ENCODE data around the gene FOXP4.

Gene FOXP4

DNA sequence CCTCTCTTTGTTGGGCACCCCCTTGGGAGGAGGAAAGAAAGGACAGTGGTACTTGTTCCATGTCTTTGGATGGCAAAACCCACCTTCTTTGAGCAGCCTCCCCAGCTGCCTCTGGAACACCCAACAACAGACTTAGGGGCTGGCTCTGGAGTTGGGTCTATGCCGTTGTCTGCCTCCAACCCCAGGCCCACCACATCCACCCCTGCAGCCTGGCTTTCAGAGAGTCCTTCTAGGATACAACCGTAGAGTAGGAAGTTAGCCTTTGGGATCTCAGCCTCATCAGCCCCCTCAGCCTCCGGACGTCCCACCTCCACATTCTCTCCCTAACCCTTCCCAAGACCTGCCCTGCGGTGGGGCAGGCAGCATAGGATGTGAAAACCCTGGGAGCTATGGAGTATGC lies 36.4 kb downstream of the FOXP4 start:
- H3K4me3 ChIP-seq (ENCODE audit: low read depth, low read length): no peak overlapping the region

DNA sequence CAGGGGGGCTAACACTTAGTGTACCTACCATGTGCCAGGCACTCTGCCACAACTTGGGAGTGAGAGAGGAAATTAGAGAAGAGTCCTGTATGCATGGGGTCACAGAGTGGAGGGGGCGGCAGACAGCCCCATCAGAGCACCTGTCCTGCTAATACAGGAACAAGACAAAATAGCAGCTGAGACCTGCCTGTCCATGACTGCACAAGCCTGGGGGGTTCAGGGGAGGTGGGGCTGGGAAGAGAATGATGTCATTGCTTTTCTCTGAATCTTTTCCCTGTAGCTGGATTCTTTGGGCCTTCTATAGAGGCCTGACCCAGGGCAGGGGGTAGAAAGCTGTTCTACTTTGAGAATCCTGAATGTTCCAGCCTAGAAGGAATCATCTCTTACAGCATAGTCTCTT lies 37.4 kb downstream of the FOXP4 start:
- H3K4me3 ChIP-seq (ENCODE audit: low read depth, low read length): no peak overlapping the region

GRCh38 chr6:41584205-41584604 lies 38.0 kb downstream of the FOXP4 start:
- H3K4me3 ChIP-seq (ENCODE audit: low read depth, low read length): no peak overlapping the region

DNA sequence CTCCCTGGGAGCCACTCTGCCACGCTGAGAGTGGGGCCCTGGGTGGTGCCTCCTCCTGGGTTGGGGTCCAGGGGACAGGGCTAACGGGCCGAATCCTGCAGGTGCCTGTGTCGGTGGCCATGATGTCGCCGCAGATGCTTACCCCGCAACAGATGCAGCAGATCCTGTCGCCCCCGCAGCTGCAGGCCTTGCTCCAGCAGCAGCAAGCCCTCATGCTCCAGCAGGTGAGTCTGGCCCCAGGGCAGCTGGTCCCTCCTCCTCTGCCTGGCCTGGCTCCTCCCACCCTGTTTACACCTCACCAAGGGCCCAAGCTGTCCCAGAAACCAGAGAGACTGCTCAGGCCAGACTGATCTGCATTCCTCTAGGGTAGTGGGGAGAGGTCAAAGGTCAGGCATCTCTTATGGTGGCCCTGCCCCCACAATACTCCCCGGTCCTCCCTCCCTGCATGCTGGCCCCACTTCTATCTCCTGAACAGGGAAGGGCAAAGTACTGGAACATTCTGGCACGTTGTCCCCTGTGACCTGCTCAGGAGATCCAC lies 38.6 kb downstream of the FOXP4 start:
- H3K4me3 ChIP-seq (ENCODE audit: low read depth, low read length): no peak overlapping the region

DNA sequence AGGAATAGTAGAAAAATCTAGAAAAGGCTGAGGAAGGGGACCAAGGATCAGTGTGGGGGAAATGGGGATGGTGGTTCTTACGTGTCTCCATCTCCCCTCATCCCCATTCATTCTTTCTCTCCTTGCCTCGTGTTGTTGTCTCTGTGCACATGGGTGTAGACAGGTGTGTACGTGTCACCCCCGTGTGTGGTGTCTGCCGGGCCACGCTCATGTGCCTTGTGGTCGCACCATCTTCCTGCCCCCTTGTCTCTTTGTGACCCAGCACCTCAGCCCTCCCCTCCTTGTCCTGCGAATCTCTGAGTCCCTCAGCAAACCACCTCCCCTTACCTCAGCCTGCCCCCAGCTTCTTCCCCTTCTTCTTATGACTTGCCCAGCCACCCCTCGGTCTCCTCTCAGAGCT lies 39.4 kb downstream of the FOXP4 start:
- no peak overlapping the region for H3K4me3 ChIP-seq (ENCODE audit: low read depth, low read length)

GRCh38 chr6:41586252-41587007 lies 40.2 kb downstream of the FOXP4 start:
- no peak overlapping the region for H3K4me3 ChIP-seq (ENCODE audit: low read depth, low read length)

GRCh38 chr6:41587131-41587879 lies 41.1 kb downstream of the FOXP4 start:
- no peak overlapping the region for H3K4me3 ChIP-seq (ENCODE audit: low read depth, low read length)

GRCh38 chr6:41588111-41588510 lies 41.9 kb downstream of the FOXP4 start:
- no peak overlapping the region for H3K4me3 ChIP-seq (ENCODE audit: low read depth, low read length)

DNA sequence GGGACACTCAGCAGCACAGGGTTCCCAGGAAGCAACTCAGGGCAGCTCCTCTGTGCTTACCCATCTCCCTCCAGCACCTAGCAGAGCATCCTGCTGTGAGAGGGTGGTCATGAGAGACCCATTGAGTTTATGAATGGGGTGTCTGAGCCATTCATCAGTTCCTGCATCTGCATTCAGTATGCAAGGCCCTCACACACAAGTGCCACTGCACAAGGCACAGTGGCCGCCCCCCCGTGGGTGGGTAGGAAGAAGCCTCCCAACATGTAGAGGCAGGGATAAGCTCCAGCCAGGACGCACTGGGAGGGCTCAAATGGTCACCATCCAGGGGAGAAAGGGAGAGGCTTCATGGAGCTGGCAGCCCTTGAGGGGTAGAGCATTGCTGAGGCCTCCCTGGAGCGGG lies 43.0 kb downstream of the FOXP4 start:
- no peak overlapping the region for H3K4me3 ChIP-seq (ENCODE audit: low read depth, low read length)

DNA sequence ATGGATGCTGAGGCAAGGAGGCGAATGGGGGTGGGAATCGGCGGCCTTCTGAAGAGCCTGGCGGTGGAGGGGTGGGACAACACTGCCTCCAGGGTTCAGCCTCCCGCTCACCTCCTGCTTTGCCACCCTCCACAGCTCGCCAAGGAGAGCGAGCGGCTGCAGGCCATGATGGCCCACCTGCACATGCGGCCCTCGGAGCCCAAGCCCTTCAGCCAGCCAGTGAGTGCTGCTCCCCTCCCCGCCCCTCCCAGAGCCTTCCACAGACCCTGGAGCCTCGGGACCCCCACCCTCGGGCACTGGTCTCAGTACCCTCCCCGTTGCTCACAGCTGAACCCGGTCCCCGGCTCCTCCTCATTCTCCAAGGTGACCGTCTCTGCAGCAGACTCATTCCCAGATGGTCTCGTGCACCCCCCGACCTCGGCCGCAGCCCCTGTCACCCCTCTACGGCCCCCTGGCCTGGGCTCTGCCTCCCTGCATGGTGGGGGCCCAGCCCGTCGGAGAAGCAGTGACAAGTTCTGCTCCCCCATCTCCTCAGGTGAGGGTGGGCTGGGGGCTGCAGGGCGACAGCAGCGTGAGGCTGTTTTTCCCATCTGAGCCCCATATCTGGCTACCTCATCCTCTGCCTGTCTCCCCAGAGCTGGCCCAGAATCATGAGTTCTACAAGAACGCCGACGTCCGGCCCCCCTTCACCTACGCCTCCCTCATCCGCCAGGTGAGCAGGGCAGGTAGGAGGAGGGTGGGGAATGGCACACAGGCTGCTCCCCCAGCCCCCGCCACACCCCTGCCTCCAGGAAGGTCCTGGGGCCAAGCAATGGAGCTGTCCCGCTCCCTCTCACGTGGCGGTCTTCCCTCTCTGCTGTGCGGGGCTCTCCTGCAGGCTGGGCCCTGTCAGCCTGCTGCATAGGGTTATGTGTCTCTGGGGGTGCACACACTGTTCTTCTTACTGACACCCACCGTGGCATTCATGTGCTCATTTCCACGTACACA lies 43.7 kb downstream of the FOXP4 start:
- no peak overlapping the region for H3K4me3 ChIP-seq (ENCODE audit: low read depth, low read length)

DNA sequence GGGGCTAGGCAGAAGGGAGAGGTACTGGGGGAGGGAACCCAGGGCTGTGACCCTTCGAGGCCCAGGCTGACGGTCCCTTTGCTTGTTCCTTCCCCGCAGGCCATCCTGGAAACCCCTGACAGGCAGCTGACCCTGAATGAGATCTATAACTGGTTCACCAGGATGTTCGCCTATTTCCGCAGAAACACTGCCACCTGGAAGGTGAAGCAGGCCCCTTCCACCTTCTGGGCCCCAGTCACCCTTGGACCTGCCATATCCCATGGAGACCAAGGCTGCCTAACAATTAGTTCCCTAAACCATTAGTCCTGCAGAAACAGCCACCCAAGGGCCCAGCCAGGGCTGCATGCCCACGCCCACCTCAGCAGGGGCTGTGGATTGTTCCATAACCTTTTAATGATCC lies 44.9 kb downstream of the FOXP4 start:
- no peak overlapping the region for H3K4me3 ChIP-seq (ENCODE audit: low read depth, low read length)

GRCh38 chr6:41591859-41592502 lies 45.8 kb downstream of the FOXP4 start:
- H3K4me3 ChIP-seq (ENCODE audit: low read depth, low read length): no peak overlapping the region

DNA sequence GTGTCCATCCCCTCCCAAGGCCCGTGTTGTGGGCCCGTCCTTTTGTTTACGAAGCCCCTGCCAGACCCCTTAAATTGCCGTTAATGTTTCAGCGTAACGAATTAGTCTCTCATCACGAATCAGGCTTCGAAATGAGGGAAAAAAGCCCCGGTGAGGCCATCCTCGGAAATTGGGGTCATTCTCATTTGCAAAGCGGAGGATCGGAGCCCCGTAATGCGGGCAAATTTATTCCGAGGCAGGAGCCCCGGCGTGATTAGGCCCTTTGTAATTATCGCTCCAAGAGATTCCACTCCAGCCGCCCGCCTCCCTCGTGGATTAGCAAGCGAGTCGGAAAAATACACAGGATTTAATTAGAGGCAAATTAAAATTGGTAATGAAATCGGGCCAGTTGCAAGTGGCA lies 47.2 kb downstream of the FOXP4 start:
- no peak overlapping the region for H3K4me3 ChIP-seq (ENCODE audit: low read depth, low read length)

DNA sequence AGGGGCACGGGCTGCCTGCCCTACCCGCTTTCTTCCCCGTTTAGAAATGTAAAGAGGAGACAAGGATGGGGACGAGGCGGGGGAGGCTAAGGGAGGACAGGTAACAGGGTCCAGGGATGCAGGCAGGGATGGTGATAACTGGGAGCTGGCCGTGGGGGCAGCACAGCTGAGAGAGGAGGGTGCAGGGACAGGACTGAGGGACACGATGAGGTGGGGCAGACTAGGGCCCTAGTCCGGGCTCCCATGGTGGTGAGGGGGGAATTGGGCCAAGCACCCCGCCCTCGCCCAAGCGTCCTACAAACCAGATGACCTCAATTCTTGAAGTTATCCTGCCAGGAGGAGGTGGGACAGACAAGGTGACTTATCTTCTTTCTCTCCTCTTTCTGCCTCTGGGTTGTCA lies 47.7 kb downstream of the FOXP4 start:
- H3K4me3 ChIP-seq (ENCODE audit: low read depth, low read length): no peak overlapping the region

DNA sequence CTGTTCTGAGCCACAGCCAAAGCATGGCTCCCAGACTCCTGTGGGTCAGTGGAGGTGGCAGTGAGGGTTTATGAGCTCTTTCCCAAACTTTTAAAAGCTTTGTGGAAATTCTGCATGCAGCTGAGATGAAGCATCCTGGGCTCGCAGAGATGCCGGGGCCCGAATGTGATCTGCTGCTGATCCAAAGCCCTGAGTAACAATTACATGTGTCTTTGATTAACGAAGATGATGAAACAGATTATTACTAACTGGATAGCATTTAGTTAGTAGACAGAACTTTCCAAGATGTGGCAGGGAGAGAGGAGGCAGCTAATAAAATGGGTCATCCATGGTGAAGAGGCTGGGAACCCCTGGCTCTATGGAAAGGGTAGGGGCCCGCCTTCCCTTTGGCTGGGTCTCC lies 48.1 kb downstream of the FOXP4 start:
- H3K4me3 ChIP-seq (ENCODE audit: low read depth, low read length): no peak overlapping the region

GRCh38 chr6:41594766-41595165 lies 48.6 kb downstream of the FOXP4 start:
- H3K4me3 ChIP-seq (ENCODE audit: low read depth, low read length): no peak overlapping the region

GRCh38 chr6:41595166-41595565 lies 49.0 kb downstream of the FOXP4 start:
- H3K4me3 ChIP-seq (ENCODE audit: low read depth, low read length): no peak overlapping the region

- H3K4me3 ChIP-seq (ENCODE audit: low read depth, low read length): no peak overlapping the region
Observed at GRCh38 chr6:41596096-41596685, 50.0 kb downstream of the FOXP4 start.

DNA sequence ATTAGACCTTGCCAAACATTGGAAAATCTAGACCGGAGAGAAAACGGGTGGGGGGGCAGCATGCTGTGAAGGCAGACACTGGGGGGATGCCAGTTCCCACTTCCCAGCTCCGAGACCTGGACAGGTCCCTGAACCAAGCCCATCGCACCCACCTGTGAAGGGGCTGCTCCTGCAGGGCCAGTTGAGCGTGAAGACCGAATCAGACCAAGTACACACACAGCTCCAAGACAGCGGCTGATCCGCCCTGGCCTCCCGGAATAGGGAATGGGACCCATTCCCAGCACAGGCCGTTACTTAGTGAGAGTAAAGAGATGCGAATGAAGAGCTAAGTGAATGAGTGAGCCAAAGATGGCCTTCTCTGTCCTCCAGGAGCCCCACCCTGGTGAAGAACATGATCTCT lies 50.6 kb downstream of the FOXP4 start:
- no peak overlapping the region for H3K4me3 ChIP-seq (ENCODE audit: low read depth, low read length)

Measured in iPS-11a (cell line).